ENCODE data around the gene CLN6. TPM values are rescaled to one million over a fixed set of nuclear protein-coding genes. Genes with fewer than 3 reads are reported as not detected.

CLN6 gene
- total RNA-seq, 1 experiment from 2014 or later, result 31.4 TPM

DNA sequence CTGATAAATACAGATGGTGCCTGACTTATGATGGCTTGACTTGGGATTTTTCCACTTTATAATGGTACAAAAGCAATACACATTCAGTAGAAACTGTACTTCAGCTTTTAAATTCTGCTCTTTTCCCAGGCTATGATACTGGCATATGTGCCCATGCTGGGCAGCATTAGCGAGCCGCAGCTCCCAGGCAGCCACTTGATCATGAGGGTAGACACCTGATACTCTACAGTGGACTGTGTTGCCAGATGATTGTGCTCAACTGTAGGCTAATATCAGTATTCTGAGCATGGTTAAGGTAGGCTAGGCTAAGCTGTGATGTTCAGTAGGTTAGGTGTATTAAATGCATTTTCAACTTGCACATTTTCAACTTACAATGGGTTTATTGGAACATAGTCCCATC, 30.4 kb upstream of the CLN6 start:
- Mint-ChIP-seq H3K9me3 (ENCODE audit: unreplicated experiment) (no peaks in the 10 kb centered on the region), H3K27me3 (ENCODE audit: insufficient read depth, unreplicated experiment) (no peaks in the 10 kb centered on the region), H3K36me3 (ENCODE audit: insufficient read depth, unreplicated experiment) (no peaks in the 10 kb centered on the region), H3K4me1 (ENCODE audit: insufficient read depth, unreplicated experiment) (peaks cover 5% of the 10 kb centered on the region), H3K27ac (ENCODE audit: low read depth, unreplicated experiment) (no peak overlapping the region), H3K4me3 (ENCODE audit: unreplicated experiment) (no peak overlapping the region)
- TF ChIP-seq, protein P1, sequence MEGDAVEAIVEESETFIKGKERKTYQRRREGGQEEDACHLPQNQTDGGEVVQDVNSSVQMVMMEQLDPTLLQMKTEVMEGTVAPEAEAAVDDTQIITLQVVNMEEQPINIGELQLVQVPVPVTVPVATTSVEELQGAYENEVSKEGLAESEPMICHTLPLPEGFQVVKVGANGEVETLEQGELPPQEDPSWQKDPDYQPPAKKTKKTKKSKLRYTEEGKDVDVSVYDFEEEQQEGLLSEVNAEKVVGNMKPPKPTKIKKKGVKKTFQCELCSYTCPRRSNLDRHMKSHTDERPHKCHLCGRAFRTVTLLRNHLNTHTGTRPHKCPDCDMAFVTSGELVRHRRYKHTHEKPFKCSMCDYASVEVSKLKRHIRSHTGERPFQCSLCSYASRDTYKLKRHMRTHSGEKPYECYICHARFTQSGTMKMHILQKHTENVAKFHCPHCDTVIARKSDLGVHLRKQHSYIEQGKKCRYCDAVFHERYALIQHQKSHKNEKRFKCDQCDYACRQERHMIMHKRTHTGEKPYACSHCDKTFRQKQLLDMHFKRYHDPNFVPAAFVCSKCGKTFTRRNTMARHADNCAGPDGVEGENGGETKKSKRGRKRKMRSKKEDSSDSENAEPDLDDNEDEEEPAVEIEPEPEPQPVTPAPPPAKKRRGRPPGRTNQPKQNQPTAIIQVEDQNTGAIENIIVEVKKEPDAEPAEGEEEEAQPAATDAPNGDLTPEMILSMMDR (IDR thresholded peaks at IDR 0.05; ENCODE audit: unreplicated experiment), result no peak
- no peak for DNase-seq (ENCODE audit: unreplicated experiment)
- CTCF ChIA-PET, result interaction anchor here (0.8 to 1.5 kb wide), 3 partner anchors 19 to 617 kb away, joined by 3 to 4 read pairs (median 4); no protein-coding TSS in a partner anchor
- POLR2A ChIA-PET, result interaction anchor here (0.6 to 8.5 kb wide), 3 partner anchors 16 to 385 kb away, joined by 3 to 391 read pairs (median 4); partner anchors contain the start of gene FEM1B
- intact Hi-C loops (cut with micrococcal nuclease), result no loop called here
- no TSS peak for BruUV-seq (replicated peaks)

DNA sequence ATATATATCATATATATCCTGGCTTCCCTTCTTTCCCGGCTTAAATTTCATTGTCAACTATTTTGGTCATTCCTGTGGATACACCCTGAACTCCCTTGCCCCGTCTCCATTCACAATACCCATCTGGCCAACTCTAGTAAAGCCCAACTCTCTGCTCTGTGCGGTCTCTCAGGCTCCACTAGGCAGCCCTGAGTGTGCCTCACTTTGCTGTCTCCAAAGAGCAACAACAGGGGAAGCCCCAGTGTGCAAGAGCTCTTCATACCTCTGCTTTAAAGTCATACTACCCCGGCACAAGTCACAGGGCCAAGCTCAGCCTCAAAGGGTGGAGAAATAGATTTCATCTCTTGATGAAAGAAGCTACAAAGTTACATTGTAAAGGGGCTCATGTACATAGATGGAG, 29.2 kb upstream of the CLN6 start:
- no peak for DNase-seq (ENCODE audit: unreplicated experiment)
- BruUV-seq (replicated peaks), result no TSS peak
- Mint-ChIP-seq H3K9me3 (ENCODE audit: unreplicated experiment) (no peaks in the 10 kb centered on the region), H3K36me3 (ENCODE audit: insufficient read depth, unreplicated experiment) (no peaks in the 10 kb centered on the region), H3K27me3 (ENCODE audit: insufficient read depth, unreplicated experiment) (no peaks in the 10 kb centered on the region), H3K4me1 (ENCODE audit: insufficient read depth, unreplicated experiment) (peaks cover 5% of the 10 kb centered on the region), H3K4me3 (ENCODE audit: unreplicated experiment) (no peak overlapping the region), H3K27ac (ENCODE audit: low read depth, unreplicated experiment) (peak overlapping the region; percentile 2)
- TF ChIP-seq, protein P1 (IDR thresholded peaks at IDR 0.05; ENCODE audit: unreplicated experiment), result no peak
- intact Hi-C loops (cut with micrococcal nuclease), result no loop called here
- ChIA-PET CTCF (interaction anchor here (1.0 to 1.5 kb wide), 3 partner anchors 20 to 619 kb away, joined by 3 to 7 read pairs (median 4); no protein-coding TSS in a partner anchor), POLR2A (interaction anchor here (0.9 to 8.5 kb wide), 3 partner anchors 17 to 36 kb away, joined by 4 to 391 read pairs (median 4); partner anchors contain the start of gene FEM1B)

DNA sequence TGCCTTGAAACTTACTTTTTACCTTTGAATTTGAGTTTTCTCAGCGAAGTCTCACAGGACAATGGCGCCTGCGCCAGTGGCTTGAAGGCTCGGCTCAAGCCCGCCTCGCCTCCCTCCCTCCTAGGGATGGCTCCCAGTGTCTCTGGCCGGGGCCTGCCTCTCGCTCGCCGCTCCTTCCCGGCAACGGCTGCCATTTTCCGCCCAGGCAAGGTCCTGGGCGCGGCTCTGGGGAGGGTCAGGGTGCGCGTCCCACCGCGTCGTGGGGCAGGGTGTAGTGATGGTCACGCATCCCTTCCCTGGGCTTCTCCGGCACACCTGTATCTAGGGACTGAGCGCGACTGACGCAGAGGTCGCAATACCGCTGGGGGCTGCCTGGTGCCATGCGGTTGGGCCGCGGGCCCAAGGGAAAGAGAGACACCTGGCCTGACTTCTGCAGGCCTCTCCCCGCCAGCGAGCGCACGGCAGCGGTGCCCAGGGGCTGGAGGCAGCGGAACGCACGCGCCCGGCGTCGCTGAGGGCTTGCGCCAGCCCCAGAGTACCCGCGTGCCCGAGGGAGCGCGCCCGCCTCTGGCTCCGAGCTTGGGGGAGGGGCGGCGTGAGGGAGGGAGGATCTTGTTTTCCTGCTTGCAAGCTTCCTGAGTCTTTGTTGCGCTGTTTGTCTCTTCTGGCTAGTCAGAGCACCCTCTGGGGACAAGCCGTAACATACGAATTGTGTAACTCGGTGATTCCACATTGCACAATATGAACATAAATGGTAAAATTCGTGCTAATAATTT, 27.3 kb upstream of the CLN6 start:
- no TSS peak for BruUV-seq (replicated peaks)
- peak overlapping the region; percentile 73 for H3K27ac Mint-ChIP-seq (ENCODE audit: low read depth, unreplicated experiment)
- ChIA-PET POLR2A (interaction anchor here (0.7 to 8.5 kb wide), 10 partner anchors 9 to 1001 kb away, joined by 3 to 391 read pairs (median 4); partner anchors contain the start of gene FEM1B), CTCF (interaction anchor here (0.8 to 7.4 kb wide), 5 partner anchors 17 to 59 kb away, joined by 4 to 97 read pairs (median 4); partner anchors contain the start of gene CLN6)
- intact Hi-C loops (cut with micrococcal nuclease), result loop anchor here (1.0 kb wide), 1 partner anchor 21 kb away; no protein-coding TSS in a partner anchor
- peak overlapping the region; percentile 61 for H3K4me3 Mint-ChIP-seq (ENCODE audit: unreplicated experiment)
- H3K4me1 Mint-ChIP-seq (ENCODE audit: insufficient read depth, unreplicated experiment), result peaks cover 5% of the 10 kb centered on the region
- H3K9me3 Mint-ChIP-seq (ENCODE audit: unreplicated experiment), result no peaks in the 10 kb centered on the region
- peak; percentile 94 for DNase-seq (ENCODE audit: unreplicated experiment)
- TF ChIP-seq, protein P1 (IDR thresholded peaks at IDR 0.05; ENCODE audit: unreplicated experiment), result no peak
- no peaks in the 10 kb centered on the region for H3K36me3 Mint-ChIP-seq (ENCODE audit: insufficient read depth, unreplicated experiment)
- no peaks in the 10 kb centered on the region for H3K27me3 Mint-ChIP-seq (ENCODE audit: insufficient read depth, unreplicated experiment)

DNA sequence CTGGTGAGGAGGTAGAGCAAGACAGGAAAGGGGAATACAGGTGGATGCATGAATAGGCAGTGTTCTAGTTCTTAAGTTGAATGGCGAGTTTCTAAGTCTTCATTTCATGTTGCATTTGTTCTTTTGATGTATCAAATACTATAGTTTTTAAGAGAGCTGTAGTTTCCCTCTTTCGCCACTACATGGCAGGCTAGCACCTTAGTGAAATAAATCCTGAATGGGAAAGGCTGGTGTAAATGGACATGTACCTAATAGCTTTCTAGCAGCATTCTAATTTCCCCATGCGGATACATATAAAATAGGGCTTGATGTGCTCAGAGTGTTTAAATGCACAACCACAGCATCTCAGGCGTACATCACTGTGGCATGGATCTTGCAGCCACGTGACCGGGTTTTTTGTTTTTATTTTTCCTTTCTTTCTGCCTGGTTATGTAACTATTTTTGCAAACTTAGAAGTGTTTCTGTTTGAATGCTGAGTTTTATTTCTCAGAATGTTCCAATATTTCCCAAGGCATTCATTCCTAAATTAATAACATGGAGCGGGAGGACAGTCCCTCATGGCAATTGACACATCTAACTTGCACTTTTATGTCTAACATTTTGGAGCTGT, 23.5 kb upstream of the CLN6 start:
- peak; percentile 89 for DNase-seq (ENCODE audit: unreplicated experiment)
- ChIA-PET POLR2A (interaction anchor here (0.6 to 8.5 kb wide), 15 partner anchors 11 to 774 kb away, joined by 3 to 391 read pairs (median 6); partner anchors contain the start of genes CLN6 and FEM1B), CTCF (interaction anchor here (0.6 to 7.4 kb wide), 43 partner anchors 9 to 796 kb away, joined by 3 to 97 read pairs (median 4); partner anchors contain the start of gene FEM1B)
- Mint-ChIP-seq H3K27me3 (ENCODE audit: insufficient read depth, unreplicated experiment) (no peaks in the 10 kb centered on the region), H3K4me3 (ENCODE audit: unreplicated experiment) (no peak overlapping the region), H3K9me3 (ENCODE audit: unreplicated experiment) (no peaks in the 10 kb centered on the region), H3K4me1 (ENCODE audit: insufficient read depth, unreplicated experiment) (no peaks in the 10 kb centered on the region), H3K27ac (ENCODE audit: low read depth, unreplicated experiment) (no peak overlapping the region), H3K36me3 (ENCODE audit: insufficient read depth, unreplicated experiment) (no peaks in the 10 kb centered on the region)
- BruUV-seq (replicated peaks), result no TSS peak
- intact Hi-C loops (cut with micrococcal nuclease), result loop anchor here (1.0 to 5.0 kb wide), 7 partner anchors 24 to 624 kb away; partner anchors contain the start of gene FEM1B
- TF ChIP-seq, protein P1 (IDR thresholded peaks at IDR 0.05; ENCODE audit: unreplicated experiment), result peak; percentile 68
